Sigmoid colon (tissue), 7 donors: ENCODE measurements around the gene C4B. TPM values are rescaled to one million over a fixed set of nuclear protein-coding genes. Genes with fewer than 3 reads are reported as not detected.
"Not testable (repeated sequence)": the region's sequence is repeated elsewhere in the genome, so short reads cannot be mapped to it uniquely, and the experiment has no call there.

Experiments
- DNase-seq: peaks from one replicate; pipeline ENCODE4 v3.0.0-alpha.2; 2019
- H3K27ac ChIP-seq, 4 donors: fragments of 200-600 bp; sonication (generic); one replicate each; pipeline ENCODE4 v1.5.1; 2016 to 2019; ENCODE audit warnings: mild to moderate bottlenecking in 1 of 4
- H3K27me3 ChIP-seq, 3 donors: fragments of 200-600 bp; sonication (generic); one replicate each; pipeline ENCODE4 v1.5.1; 2019; ENCODE audit warnings: mild to moderate bottlenecking in 1 of 3
- H3K36me3 ChIP-seq, 4 donors: fragments of 200-600 bp; sonication (generic); one replicate each; pipeline ENCODE4 v1.5.1; 2016 to 2019
- H3K4me1 ChIP-seq, 4 donors: fragments of 200-600 bp; sonication (generic); one replicate each; pipeline ENCODE4 v1.5.1; 2017 to 2019
- H3K4me3 ChIP-seq, 4 donors: fragments of 200-600 bp; sonication (generic); one replicate each; pipeline ENCODE4 v1.5.1; 2017 to 2019; ENCODE audit warnings: mild to moderate bottlenecking in 2 of 4, moderate library complexity in 1 of 4
- H3K9me3 ChIP-seq, 4 donors: fragments of 200-600 bp in 3 of 4; sonication (generic) in 3 of 4; one replicate each; pipeline versions ENCODE4 v1.5.1 to v1.6.1; 2013 to 2019
- EP300 ChIP-seq, 4 donors: sonication (generic); formaldehyde crosslinking; IDR thresholded peaks; one replicate each; pipeline ENCODE4 v1.6.1; 2017; ENCODE audit warnings: antibody characterized with exemption in 4 of 4
- POLR2A ChIP-seq, 2 donors: fragments of 450-650 bp; IDR thresholded peaks; one replicate each; pipeline ENCODE4 v1.6.1; 2016; ENCODE audit warnings: antibody characterized with exemption in 2 of 2, mild to moderate bottlenecking in 2 of 2, moderate library complexity in 2 of 2
- POLR2AphosphoS5 ChIP-seq, 4 donors: sonication (generic); formaldehyde crosslinking; IDR thresholded peaks; one replicate each; pipeline ENCODE4 v1.6.1; 2017; ENCODE audit warnings: antibody characterized with exemption in 4 of 4
- WGBS, 2 donors: extraction: QIAGEN DNeasy Blood & Tissue Kit; methylation state at CpG; one replicate each; pipeline ENCODE4 v1.1.7; 2013; 5-methylcytosine and 5-hydroxymethylcytosine counted together
- intact Hi-C: fragments of 100-400 bp; cut with DNase I; formaldehyde crosslinking; loops from one replicate; pipeline ENCODE4 v1.15.1; 2023
- polyA plus RNA-seq, 3 donors: library from polyadenylated mRNA; stranded (reverse); fragments of 200-250 nt; gene quantifications; one replicate each; pipeline ENCODE4 v1.2.3, GENCODE V29; 2013
- total RNA-seq, 4 donors: library from RNA; depleted of rRNA; stranded (reverse); fragments of >200 nt; gene quantifications; one replicate each; pipeline ENCODE4 v1.1.0, GENCODE V29; 2016
- TF ChIP-seq, protein P1 (sequence below), 4 experiments: fragments of 450-650 bp in 3 of 4; fragments of 200-600 bp in 1 of 4; IDR thresholded peaks; one replicate each; pipeline ENCODE4 v1.5.1; 2016 to 2019; ENCODE audit warnings: antibody characterized with exemption in 4 of 4, mild to moderate bottlenecking in 3 of 4, moderate library complexity in 2 of 4
- donor health status: healthy with polysubstance abuse.
- donor health status: Bipolar disorder and iron deficiency.
- donor health status: healthy.

C4B gene
- total and polyA plus RNA-seq, 7 donors = 3.2 to 291 (median 74.2) TPM

DNA sequence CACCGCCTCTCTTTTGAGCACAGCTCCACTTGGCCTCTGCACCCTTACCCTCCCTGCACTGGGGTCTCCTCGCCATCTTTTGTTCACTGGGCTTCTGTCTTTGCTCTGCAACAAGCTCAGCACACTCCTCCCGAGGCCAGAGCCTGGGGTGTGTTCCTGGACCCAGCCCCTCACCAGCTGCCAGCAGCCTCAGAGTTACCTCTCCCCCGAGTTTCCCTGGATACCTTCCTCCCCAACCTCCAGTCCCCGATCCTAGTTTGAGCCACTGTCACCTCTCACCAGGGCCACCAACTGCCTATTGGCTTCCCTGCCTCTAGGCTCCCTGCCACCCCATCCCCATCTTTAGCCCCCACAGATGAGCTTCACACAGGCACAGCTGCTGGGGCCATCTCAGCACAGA is 36.0 kb downstream of the C4B start:
- DNase-seq = no peak

DNA sequence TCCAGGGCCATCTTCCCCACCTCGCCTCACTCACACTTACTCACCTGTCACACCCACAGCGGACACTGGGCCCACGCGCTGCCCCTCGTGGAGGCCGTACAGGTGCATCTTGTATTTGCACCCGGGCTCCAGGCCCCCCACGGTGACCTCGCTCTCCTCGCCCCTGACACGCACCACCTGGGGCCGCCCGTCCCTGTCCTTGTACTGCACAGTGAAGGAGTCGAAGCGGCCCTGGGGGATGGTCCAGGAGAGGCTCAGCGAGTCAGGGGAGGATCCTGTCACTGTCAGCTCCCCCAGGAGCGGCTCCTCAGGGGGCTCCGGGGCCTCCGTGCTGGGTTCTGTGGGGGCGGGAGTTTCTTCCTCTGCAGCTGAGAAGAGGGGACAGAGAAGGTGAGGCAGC is 38.0 kb downstream of the C4B start:
- intact Hi-C loops, H3K27ac ChIP-seq, DNase-seq, H3K27me3 ChIP-seq, H3K36me3 ChIP-seq, H3K9me3 ChIP-seq, H3K4me3 ChIP-seq: not testable (repeated sequence)
- H3K4me1 ChIP-seq = peaks cover 0 to 13% (median 10%) of the 10 kb centered on the region in 4 donors
- WGBS, 2 donors = 84 to 85% methylated on average over 20 of the region's 20 CpGs

More for the DNA sequence above, 36.0 kb downstream of the C4B start:
- no peaks in the 10 kb centered on the region for H3K36me3 ChIP-seq
- TF ChIP-seq POLR2A (IDR thresholded peaks at IDR 0.05) (no peak), POLR2AphosphoS5 (IDR thresholded peaks at IDR 0.05) (no peak), EP300 (IDR thresholded peaks at IDR 0.05) (no peak)
- TF ChIP-seq, protein P1, sequence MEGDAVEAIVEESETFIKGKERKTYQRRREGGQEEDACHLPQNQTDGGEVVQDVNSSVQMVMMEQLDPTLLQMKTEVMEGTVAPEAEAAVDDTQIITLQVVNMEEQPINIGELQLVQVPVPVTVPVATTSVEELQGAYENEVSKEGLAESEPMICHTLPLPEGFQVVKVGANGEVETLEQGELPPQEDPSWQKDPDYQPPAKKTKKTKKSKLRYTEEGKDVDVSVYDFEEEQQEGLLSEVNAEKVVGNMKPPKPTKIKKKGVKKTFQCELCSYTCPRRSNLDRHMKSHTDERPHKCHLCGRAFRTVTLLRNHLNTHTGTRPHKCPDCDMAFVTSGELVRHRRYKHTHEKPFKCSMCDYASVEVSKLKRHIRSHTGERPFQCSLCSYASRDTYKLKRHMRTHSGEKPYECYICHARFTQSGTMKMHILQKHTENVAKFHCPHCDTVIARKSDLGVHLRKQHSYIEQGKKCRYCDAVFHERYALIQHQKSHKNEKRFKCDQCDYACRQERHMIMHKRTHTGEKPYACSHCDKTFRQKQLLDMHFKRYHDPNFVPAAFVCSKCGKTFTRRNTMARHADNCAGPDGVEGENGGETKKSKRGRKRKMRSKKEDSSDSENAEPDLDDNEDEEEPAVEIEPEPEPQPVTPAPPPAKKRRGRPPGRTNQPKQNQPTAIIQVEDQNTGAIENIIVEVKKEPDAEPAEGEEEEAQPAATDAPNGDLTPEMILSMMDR (IDR thresholded peaks at IDR 0.05) = no peak
- no peaks in the 10 kb centered on the region for H3K9me3 ChIP-seq
- H3K4me1 ChIP-seq = peaks cover 0 to 29% (median 27%) of the 10 kb centered on the region in 4 donors
- WGBS, 2 donors = 67 to 78% methylated on average over 5 of the region's 5 CpGs
- no peaks in the 10 kb centered on the region for H3K27me3 ChIP-seq
- intact Hi-C loops = no loop called here
- no peak overlapping the region for H3K4me3 ChIP-seq
- H3K27ac ChIP-seq = no peak overlapping the region

DNA sequence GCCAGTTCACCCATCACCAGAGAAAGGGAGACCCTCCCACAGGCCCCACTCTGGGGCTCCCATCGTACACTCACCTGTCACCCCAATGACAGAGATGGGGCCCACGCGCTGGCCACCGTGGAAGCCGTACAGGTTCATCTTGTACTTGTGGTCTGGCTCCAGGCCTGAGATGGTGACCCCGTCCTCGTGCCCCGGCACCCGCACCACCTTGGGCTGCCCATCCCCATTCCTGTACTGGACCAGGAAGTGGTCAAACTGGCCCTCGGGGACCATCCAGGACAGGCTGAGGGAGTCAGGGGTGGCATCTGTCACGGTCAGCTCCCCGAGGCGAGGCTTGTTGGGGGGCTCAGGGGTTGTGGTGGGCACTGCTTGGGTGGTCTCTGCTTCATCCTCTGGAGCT is 38.7 kb downstream of the C4B start:
- DNase-seq, H3K4me1 ChIP-seq, H3K36me3 ChIP-seq, H3K27me3 ChIP-seq, H3K4me3 ChIP-seq, intact Hi-C loops, H3K9me3 ChIP-seq, H3K27ac ChIP-seq: not testable (repeated sequence)
- WGBS, 2 donors = 86 to 91% methylated on average over 13 of the region's 13 CpGs

DNA sequence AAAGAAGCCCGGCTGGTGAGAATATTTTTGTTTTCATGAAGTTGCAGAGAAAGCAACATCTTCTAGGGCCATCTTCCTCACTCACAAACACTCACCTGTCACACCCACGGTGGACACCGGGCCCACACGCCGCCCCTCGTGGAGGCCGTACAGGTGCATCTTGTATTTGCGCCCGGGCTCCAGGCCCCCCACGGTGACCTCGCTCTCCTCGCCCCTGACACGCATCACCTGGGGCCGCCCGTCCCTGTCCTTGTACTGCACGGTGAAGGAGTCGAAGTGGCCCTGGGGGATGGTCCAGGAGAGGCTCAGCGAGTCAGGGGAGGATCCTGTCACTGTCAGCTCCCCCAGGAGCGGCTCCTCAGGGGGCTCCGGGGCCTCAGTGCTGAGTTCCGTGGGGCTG is 41.2 kb downstream of the C4B start:
- intact Hi-C loops, DNase-seq, H3K4me3 ChIP-seq, H3K27me3 ChIP-seq, H3K27ac ChIP-seq, H3K4me1 ChIP-seq, H3K9me3 ChIP-seq, H3K36me3 ChIP-seq: not testable (repeated sequence)
- 91 to 93% methylated on average over 21 of the region's 21 CpGs for WGBS, 2 donors

DNA sequence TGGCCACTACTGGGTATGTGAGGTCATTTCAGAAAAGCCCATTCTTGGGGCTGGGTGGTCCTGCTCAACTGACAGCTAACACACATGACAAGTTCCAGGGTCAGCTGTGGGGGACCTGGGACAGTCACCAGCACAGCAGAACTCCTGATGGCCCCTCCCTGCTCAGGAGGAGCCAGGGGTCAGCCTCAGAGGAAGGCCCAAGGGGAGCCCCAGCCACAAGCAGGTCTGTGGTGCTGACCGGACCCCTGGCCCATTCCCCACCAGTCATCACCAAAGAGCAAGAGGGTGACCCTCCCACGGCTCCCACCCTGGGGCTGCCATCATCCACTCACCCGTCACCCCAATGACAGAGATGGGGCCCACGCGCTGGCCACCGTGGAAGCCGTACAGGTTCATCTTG is 41.7 kb downstream of the C4B start:
- no peaks in the 10 kb centered on the region for H3K27me3 ChIP-seq
- no peak overlapping the region for H3K27ac ChIP-seq
- H3K4me1 ChIP-seq = no peaks in the 10 kb centered on the region
- intact Hi-C loops = no loop called here
- 87 to 93% methylated on average over 7 of the region's 7 CpGs for WGBS, 2 donors
- H3K36me3 ChIP-seq = peaks cover 0 to 6% (median 2%) of the 10 kb centered on the region in 4 donors
- no peak for DNase-seq
- no peak overlapping the region for H3K4me3 ChIP-seq
- TF ChIP-seq, protein P1 (IDR thresholded peaks at IDR 0.05) = no peak
- TF ChIP-seq POLR2A (IDR thresholded peaks at IDR 0.05) (no peak), EP300 (IDR thresholded peaks at IDR 0.05) (no peak), POLR2AphosphoS5 (IDR thresholded peaks at IDR 0.05) (no peak)
- H3K9me3 ChIP-seq = no peaks in the 10 kb centered on the region

DNA sequence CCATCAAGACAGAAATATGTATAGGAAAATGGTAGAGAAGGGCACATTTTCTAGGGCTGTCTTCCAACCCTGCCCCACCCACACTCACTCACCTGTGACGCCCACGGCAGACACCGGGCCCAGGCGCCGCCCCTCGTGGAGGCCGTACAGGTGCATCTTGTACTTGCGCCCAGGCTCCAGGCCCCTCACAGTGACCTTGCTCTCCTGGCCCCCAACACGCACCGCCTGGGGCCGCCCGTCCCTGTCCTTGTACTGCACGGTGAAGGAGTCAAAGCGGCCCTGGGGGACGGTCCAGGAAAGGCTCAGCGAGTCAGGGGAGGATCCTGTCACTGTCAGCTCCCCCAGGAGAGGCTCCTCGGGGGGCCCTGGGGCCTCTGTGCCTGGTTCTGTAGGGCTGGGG is 43.4 kb downstream of the C4B start:
- Histone ChIP-seq H3K27me3 (no peaks in the 10 kb centered on the region), H3K4me1 (no peaks in the 10 kb centered on the region), H3K4me3 (no peak overlapping the region), H3K27ac (peak overlapping the region in 1 of 4 donors; percentile 55), H3K36me3 (peaks cover 0 to 6% (median 3%) of the 10 kb centered on the region in 4 donors), H3K9me3 (no peaks in the 10 kb centered on the region)
- 82 to 87% methylated on average over 17 of the region's 17 CpGs for WGBS, 2 donors
- TF ChIP-seq POLR2AphosphoS5 (IDR thresholded peaks at IDR 0.05) (no peak), EP300 (IDR thresholded peaks at IDR 0.05) (no peak), POLR2A (IDR thresholded peaks at IDR 0.05) (no peak)
- TF ChIP-seq, protein P1 (IDR thresholded peaks at IDR 0.05) = no peak
- no peak for DNase-seq
- intact Hi-C loops = no loop called here
